NCI-H2107 treated with DMSO at 0.1 percent for 48 hours (cell line): Measurements from ENCODE around the gene HBP1.
"Not testable (repeated sequence)": the region's sequence is repeated elsewhere in the genome, so short reads cannot be mapped to it uniquely, and the experiment has no call there.

Experiments
- DNase-seq: peaks from one replicate; lab custom pipeline; 2025; ENCODE audit not compliant: unreplicated experiment; lab: John Stamatoyannopoulos, UW

HBP1 gene

DNA sequence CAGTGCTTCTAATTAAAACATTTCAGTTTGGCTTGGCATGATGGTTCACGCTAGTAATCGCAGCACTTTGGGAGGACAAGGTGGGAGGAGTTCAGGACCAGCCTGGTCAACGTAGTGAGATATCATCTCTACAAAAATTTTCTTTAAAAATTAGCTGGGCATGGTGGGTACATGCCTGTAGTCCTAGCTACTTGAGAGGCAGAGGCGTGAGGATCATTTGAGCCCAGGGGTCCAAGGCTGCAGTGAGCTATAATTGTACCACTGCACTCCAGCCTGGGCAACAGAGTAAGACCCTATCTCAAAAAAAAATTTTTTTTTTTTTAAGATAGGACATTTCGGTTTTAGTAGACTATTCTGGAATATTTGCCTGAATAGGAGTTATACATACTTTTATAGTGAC is 12.4 kb downstream of the HBP1 start:
- no peak for DNase-seq

DNA sequence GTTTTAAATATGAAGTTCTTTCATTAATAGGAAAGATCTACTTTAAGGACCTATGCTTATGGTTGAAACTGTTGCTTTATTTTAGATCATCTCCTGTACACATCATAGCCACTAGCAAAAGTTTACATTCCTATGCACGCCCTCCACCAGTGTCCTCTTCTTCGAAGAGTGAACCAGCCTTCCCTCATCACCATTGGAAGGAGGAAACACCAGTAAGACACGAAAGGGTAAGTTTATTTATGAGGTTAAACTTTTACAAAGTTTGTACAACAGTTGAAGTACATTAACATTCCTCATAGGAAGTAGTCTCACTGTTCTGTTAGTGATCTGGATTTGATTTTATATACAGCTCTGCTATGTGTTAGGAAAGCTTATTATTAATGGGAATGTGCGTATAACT is 16.9 kb downstream of the HBP1 start:
- no peak for DNase-seq

- DNase-seq, result no peak
These were observed 17.4 kb downstream of the HBP1 start for GRCh38 chr7:107186240-107186639.

- DNase-seq, result no peak
These were observed 19.0 kb downstream of the HBP1 start for GRCh38 chr7:107187774-107188173.

DNA sequence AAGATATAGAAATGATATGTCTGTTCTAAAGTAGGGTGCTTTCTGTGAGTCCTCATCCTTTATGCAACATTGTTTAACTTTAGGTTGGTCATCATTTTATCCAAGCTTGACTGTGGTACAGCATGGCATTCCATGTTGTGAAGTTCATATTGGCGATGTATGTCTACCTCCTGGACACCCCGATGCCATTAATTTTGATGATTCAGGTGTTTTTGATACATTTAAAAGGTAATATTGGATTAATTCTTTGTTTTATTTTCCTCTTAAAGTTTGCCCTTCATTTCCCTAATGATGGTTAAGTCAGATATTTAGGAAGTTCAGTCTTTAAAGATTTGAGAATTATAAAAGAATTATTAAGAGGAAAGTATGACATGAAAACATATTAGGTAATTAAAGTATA is 21.3 kb downstream of the HBP1 start:
- no peak for DNase-seq

DNA sequence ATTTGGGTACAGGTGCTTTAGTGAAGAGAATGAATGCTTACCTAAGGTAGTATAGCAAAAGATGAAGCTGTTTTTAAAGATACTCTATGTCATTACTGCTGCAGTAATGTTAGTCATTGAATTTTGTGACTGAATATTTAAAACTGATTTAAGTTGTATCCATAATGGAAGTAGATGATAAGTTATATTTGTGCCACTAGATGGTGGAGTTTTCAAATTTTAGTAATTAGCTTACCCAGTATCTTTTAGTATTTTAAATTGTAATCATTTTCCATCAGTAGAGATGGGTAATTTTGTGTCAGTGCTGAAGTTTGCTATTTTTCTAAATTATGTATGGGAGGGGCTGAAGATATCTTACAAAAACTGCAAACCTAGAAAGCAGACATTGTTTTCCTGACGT is 25.2 kb downstream of the HBP1 start:
- no peak for DNase-seq

DNA sequence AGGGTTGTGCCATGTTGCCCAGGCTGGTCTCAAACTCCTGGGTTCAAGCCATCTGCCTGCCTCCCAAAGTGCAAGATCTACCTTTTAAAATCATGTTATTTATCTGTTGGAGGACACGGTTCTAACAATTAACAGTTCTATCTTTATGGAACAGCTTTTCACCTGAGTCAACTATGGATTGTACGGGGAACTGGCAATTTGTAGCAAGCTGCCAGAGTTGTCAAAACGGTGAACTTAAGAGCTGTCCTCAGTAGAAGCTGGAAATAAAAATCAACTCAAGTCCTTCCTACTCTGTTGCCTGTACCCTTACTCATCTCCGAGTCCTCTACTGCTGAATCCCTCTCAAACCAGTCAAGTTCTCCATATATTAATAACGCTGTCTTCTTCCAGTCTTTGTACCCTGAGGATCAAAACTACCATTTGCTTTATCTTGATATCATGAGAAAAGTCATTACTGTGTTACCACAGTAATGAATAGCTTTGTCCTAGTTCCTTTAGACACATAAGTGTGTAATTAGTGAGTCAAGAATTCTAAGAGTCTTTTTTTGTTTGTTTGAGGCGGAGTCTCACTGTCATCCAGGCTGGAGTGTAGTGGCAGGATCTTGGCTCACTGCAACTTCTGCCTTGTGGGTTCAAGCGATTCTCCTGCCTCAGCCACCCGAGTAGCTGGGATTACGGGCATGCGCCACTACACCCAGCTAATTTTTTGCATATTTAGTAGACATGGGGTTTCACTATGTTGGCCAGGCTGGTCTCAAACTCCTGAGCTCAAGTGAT is 28.2 kb downstream of the HBP1 start:
- no peak for DNase-seq

DNA sequence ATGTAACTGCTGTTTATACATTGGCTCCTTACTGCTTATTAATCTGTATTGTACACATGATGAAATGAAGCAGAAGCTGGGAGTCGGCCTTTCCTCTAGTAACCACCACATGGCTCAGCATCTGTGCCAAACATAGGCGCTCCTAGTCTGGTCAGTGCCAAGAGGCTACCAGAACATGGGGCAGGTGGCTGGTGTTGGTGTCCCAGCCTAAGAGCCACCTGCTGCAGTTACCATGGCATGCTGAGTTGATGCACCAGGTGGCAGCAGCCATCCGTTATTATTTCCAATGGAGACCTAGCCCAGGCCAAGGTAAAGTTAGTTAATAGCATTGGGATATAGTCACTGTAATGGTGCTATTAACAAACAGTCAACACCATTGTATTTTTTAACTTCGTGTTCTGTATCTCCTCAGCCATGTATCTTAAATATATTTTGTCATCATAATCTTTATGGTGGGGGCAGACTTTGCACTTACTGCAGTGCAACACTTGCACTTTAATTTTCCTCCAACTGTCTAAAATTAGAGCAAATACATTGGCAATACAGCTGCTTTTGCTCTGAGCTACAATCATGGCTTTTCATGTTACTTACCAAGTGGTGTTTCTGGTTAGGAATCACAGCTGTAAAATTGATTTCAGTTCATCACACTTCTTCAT is 33.1 kb downstream of the HBP1 start:
- DNase-seq, result peak; percentile 49

- DNase-seq, result no peak
These were observed 34.8 kb downstream of the HBP1 start for GRCh38 chr7:107203607-107204006.

DNA sequence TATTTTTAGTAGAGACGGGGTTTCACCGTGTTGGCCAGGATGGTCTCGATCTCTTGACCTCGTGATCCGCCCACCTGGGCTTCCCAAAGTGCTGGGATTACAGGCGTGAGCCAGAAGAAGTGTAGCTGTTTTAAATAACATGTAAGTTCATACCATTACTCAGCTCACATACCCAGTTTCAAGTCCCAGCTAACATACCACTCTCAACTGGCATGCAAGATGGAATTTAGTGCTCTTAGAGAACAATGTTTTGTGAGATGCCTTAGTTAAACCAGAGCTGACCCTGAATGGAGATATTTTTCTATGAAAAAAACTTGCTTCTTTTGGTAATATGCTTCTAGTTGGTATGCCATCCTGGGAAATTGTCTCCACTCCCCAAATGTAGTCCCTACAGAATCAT is 37.3 kb downstream of the HBP1 start:
- DNase-seq, result no peak

DNA sequence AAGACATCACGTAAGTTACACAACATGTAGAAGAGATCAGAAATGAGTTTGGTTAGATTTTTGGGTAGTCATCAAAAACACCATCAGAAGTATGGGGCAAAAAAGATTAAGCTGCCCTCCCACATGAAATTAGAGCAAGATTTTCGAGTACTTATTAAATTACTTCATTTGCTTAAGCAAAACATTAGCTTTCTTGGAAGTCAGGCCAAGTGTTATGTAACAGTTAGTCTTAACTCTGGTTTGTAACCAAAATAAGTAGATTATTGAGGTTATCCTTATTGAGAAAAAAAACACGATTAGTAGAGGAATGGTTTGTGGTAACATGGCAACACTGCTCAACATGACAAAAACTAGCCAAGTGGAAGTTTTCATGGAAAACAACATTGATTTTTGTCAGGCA is 37.9 kb downstream of the HBP1 start:
- DNase-seq, result no peak

DNA sequence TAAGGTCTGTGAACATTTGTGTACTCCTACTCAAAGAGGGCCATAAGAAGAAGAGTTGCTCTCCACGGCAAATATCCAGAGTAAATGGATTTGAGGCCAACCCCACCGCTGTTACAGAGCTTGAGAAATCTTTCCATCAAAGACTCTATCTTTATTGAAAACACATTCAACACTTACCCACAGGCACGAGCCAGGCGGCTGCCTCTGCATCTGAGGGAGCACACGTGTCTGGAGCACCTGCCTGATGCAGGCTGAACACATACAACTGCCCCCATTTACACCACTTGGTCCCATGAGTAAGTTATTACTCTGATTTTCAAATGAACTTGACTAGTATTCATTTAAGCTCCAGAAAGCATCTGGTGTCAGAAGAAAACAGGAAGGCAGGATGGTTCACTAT is 38.7 kb downstream of the HBP1 start:
- DNase-seq, result no peak

DNA sequence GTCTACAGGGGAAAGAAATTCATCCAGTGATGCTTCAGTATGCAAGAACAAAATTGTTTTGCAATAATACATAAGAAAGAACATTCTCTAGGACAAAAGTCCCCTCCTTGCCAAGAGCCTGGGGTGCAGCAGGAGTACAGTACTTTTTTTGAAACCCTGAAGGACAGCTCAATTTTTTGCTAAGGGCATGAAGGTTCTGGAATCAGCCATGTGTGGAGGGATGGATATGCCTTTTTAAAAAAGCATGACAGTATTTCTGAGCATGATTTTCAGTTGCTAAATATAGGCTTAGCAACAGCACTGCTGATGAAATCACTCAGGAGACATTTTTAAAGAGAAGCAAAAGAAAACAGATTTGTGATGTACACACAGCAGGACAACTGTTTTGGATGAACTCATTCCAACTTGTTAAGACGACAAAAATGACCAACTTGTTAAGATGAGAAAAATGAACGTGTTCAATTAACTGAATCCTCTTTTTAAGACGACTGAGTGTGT is 39.3 kb downstream of the HBP1 start:
- DNase-seq, result no peak

DNA sequence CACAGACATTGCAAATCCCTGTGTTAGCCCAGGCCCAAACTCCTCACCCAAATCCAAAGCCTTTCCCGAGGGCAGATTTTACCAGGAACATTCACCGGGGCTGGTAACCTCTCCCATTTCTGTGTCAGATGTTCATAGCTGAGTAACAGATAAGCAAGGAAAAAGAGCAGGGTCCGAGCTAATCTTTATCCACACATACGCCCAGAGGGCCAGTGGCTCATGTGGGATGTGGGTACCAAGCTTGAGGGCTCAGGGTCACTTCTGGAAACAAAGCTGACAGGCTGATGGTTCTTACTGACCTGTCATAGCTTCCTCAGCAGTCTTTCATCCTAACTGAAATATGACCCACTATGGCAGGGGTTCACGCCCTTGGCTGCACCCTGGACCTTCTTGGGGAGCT is 39.8 kb downstream of the HBP1 start:
- DNase-seq, result no peak

- no peak for DNase-seq
These were observed 40.8 kb downstream of the HBP1 start for GRCh38 chr7:107209565-107209964.

DNA sequence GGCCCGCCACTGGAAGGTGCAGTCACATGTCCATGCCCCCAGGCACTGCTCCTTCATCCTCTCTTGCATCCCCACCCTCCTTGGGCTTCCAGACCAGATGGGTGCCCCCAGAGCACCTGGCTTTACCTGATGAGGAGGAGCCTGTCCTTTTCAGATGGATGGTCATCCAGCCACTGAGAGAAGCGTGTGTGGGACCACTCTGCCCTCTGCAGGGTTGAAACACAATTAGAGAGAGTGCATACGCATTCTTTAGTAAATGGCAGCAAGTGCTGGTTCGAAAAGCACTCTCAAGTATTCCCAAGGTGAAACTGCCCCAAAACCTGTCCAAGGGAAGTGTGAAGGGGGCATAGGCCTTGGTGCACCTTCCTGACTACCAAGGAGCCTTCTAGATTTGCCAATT is 41.6 kb downstream of the HBP1 start:
- no peak for DNase-seq

GRCh38 chr7:107212725-107213124 is 43.9 kb downstream of the HBP1 start:
- DNase-seq, result no peak

DNA sequence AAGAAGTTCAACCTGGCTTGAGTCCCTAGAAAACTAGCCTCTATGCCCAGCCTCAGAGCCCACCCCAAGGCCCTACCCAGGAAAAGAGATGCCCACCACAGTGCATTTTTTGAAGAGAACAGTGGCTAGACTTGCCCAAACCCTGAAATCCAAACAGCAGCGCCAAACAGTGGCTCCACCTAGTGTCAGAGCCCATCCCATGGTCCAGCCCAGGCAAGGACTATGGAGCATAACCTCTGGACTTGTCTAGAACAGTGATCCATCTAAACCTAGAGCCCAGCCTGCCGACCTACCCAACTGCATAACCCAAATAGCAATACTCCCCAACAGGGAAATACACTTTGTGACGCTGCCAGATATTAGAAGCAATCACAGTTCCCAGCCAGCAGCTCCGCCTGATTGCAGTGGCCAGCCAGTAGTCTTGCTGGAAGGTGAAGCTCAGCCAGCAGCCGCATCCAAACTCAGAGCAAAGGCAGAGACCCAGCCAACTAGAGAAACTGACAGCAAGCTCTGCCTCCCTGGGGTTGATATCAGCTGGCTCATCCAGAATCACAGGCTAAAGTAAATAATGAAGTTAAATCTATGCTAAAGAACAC is 44.5 kb downstream of the HBP1 start:
- no peak for DNase-seq

DNA sequence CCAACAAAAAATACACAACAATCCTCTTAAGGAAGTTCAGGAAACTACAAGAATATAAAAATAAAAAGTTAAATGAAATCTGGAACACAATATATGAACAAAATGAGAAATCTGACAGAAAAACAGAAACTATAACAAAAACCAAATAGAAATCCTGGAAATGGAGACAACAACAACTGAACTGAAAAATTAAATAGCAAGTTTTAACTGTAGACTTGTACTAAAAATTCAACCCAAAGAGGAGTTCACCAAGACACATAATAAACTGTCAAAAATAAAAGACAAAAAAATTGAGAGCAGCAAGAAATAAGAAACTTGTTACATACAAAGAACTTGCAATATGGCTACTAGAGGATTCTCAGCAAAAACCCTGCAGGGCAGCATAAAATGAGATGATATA is 45.1 kb downstream of the HBP1 start:
- DNase-seq, result no peak

- DNase-seq, result no peak
These were observed 50.9 kb downstream of the HBP1 start for GRCh38 chr7:107219563-107220244.

GRCh38 chr7:107220356-107220755 is 51.6 kb downstream of the HBP1 start:
- DNase-seq, result no peak

DNA sequence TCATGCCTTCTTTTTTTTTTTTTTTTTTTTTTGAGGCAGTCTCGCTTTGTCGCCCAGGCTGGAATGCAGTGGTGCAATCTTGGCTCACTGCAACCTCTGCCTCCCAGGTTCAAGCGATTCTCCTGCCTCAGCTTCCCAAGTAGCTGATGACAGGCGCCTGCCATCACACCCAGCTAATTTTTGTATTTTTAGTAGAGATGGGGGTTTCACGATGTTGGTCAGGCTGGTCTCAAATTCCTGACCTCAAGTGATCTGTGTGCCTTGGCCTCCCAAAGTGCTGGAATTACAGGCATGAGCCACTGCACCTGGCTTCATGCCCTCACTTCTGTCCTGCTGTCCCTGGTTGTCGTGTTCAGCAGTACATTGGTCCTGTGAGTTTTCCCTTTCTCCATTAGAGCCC is 52.0 kb downstream of the HBP1 start:
- not testable (repeated sequence) for DNase-seq
